GM12892 (cell line): Measurements from ENCODE around the gene DGCR8.
A peak's percentile ranks its signal among the peaks of the same experiment; 100 is the strongest.

ENCODE experiments used
- DNase-seq: peaks from one replicate; pipeline ENCODE4 v3.0.0; 2011; ENCODE audit not compliant: insufficient read length
- FAIRE-seq: peaks from 2 replicates; lab custom pipeline; 2011; peaks lifted over from hg19 to GRCh38; lab: Jason Lieb, UNC
- POLR2A ChIP-seq: IDR thresholded peaks from 2 replicates; pipeline ENCODE4 v1.6.1; 2011; ENCODE audit warnings: low read depth, low read length, control low read depth
- POLR2AphosphoS5 ChIP-seq: IDR thresholded peaks from 2 replicates; pipeline ENCODE4 v1.6.1; 2011; ENCODE audit warnings: low read depth, low read length, control low read depth
- TAF1 ChIP-seq: IDR thresholded peaks from 2 replicates; pipeline ENCODE4 v1.6.1; 2011; ENCODE audit warnings: low read depth, mild to moderate bottlenecking, control low read depth, low read length, borderline replicate concordance

Gene DGCR8

GRCh38 chr22:20128902-20129746, 49.1 kb downstream of the DGCR8 start:
- FAIRE-seq = no peak

GRCh38 chr22:20129747-20130014, 49.6 kb downstream of the DGCR8 start:
- DNase-seq (no peak), FAIRE-seq (no peak)
- no peak for TF ChIP-seq TAF1
- no peak for TF ChIP-seq POLR2AphosphoS5
- no peak for TF ChIP-seq POLR2A

More at GRCh38 chr22:20128902-20129746, 49.1 kb downstream of the DGCR8 start:
- TF ChIP-seq POLR2A (no peak), TAF1 (no peak), POLR2AphosphoS5 (no peak; the same call in 1 of the 2 replicates)
- no peak for DNase-seq

- FAIRE-seq (no peak), DNase-seq (no peak)
- TF ChIP-seq POLR2AphosphoS5 (no peak), TAF1 (no peak)
Observed at GRCh38 chr22:20130319-20130718, 50.3 kb downstream of the DGCR8 start.

GRCh38 chr22:20130731-20131596, 50.9 kb downstream of the DGCR8 start:
- FAIRE-seq = peak; percentile 86
- DNase-seq = peak; percentile 88
- no peak for TF ChIP-seq POLR2A
- TF ChIP-seq TAF1 = no peak

- FAIRE-seq (peak; percentile 54), DNase-seq (peak; percentile 63)
- TF ChIP-seq POLR2A = no peak
- TF ChIP-seq POLR2AphosphoS5 = no peak
- no peak for TF ChIP-seq TAF1
Observed at GRCh38 chr22:20131597-20131858, 51.5 kb downstream of the DGCR8 start, which contains the start of gene ZDHHC8. Gene ZDHHC8, plus strand, starts transcription at chr22:20131804. Its CDS starts 144 bp downstream, at chr22:20131948.

- DNase-seq (no peak), FAIRE-seq (no peak)
- no peak for TF ChIP-seq POLR2AphosphoS5
- TF ChIP-seq POLR2A = no peak
- TF ChIP-seq TAF1 = no peak
Observed at GRCh38 chr22:20131859-20132685, 52.0 kb downstream of the DGCR8 start.

- FAIRE-seq = no peak
- TF ChIP-seq POLR2A = no peak
- TF ChIP-seq TAF1 = no peak
- no peak for TF ChIP-seq POLR2AphosphoS5
- DNase-seq = no peak
Observed at GRCh38 chr22:20132686-20133246, 52.7 kb downstream of the DGCR8 start.

GRCh38 chr22:20133930-20134549, 54.0 kb downstream of the DGCR8 start:
- no peak for FAIRE-seq
- no peak for DNase-seq
- TF ChIP-seq TAF1 (no peak), POLR2A (no peak), POLR2AphosphoS5 (no peak)

- FAIRE-seq (no peak), DNase-seq (no peak)
- TF ChIP-seq TAF1 (no peak), POLR2AphosphoS5 (no peak), POLR2A (no peak)
Observed at GRCh38 chr22:20135265-20135664, 55.2 kb downstream of the DGCR8 start.

GRCh38 chr22:20135806-20136602, 56.0 kb downstream of the DGCR8 start:
- TF ChIP-seq POLR2AphosphoS5 = no peak
- no peak for TF ChIP-seq POLR2A
- TF ChIP-seq TAF1 = no peak
- no peak for DNase-seq

GRCh38 chr22:20136603-20136873, 56.5 kb downstream of the DGCR8 start:
- TF ChIP-seq TAF1 (no peak), POLR2A (no peak), POLR2AphosphoS5 (no peak)
- no peak for DNase-seq
- FAIRE-seq = no peak

More at GRCh38 chr22:20135806-20136602, 56.0 kb downstream of the DGCR8 start:
- FAIRE-seq = no peak
